Peyer's patch (tissue), 4 donors: Measurements from ENCODE around the gene EEF2K. TPM values are rescaled to one million over a fixed set of nuclear protein-coding genes. Genes with fewer than 3 reads are reported as not detected.

Experiments
- DNase-seq, 3 donors: peaks; one replicate each; pipeline ENCODE4 v3.0.0-alpha.2; 2017 to 2019
- H3K27ac ChIP-seq, 4 donors: fragments of 200-600 bp; sonication (generic); one replicate each; pipeline ENCODE4 v1.5.1; 2016 to 2019
- H3K27me3 ChIP-seq, 2 donors: fragments of 200-600 bp; sonication (generic); one replicate each; pipeline ENCODE4 v1.5.1; 2019
- H3K36me3 ChIP-seq, 3 donors: fragments of 200-600 bp; sonication (generic); one replicate each; pipeline ENCODE4 v1.5.1; 2016 to 2019
- H3K4me1 ChIP-seq, 4 donors: fragments of 200-600 bp; sonication (generic); one replicate each; pipeline ENCODE4 v1.5.1; 2016 to 2019
- H3K4me3 ChIP-seq, 4 donors: fragments of 200-600 bp; sonication (generic); 1 replicate in 3 of 4; 2 replicates in 1 of 4; pipeline ENCODE4 v1.5.1; 2016 to 2019; ENCODE audit warnings: mild to moderate bottlenecking in 1 of 4
- H3K9me3 ChIP-seq, 4 donors: fragments of 200-600 bp; sonication (generic); one replicate each; pipeline ENCODE4 v1.5.1; 2016 to 2019; ENCODE audit warnings: mild to moderate bottlenecking in 1 of 4
- CTCF ChIP-seq, 6 experiments: fragments of 450-650 bp in 4 of 6; fragments of 200-600 bp in 2 of 6; sonication (generic) in 1 of 6; IDR thresholded peaks; one replicate each; pipeline ENCODE4 v1.5.1; 2017 to 2019; ENCODE audit warnings: antibody characterized with exemption in 6 of 6, mild to moderate bottlenecking in 3 of 6, moderate library complexity in 1 of 6
- POLR2A ChIP-seq, 2 donors: fragments of 450-650 bp; IDR thresholded peaks; one replicate each; pipeline ENCODE4 v1.5.1; 2017; ENCODE audit warnings: antibody characterized with exemption in 2 of 2, mild to moderate bottlenecking in 2 of 2, moderate library complexity in 2 of 2
- total RNA-seq, 4 donors: library from RNA; depleted of rRNA; stranded (reverse); fragments of >200 nt; gene quantifications; one replicate each; pipeline ENCODE4 v1.1.0, GENCODE V29; 2016

The EEF2K gene
- 10 to 100 TPM; 26.9 to 46.4 (median 36.1) TPM for total RNA-seq

DNA sequence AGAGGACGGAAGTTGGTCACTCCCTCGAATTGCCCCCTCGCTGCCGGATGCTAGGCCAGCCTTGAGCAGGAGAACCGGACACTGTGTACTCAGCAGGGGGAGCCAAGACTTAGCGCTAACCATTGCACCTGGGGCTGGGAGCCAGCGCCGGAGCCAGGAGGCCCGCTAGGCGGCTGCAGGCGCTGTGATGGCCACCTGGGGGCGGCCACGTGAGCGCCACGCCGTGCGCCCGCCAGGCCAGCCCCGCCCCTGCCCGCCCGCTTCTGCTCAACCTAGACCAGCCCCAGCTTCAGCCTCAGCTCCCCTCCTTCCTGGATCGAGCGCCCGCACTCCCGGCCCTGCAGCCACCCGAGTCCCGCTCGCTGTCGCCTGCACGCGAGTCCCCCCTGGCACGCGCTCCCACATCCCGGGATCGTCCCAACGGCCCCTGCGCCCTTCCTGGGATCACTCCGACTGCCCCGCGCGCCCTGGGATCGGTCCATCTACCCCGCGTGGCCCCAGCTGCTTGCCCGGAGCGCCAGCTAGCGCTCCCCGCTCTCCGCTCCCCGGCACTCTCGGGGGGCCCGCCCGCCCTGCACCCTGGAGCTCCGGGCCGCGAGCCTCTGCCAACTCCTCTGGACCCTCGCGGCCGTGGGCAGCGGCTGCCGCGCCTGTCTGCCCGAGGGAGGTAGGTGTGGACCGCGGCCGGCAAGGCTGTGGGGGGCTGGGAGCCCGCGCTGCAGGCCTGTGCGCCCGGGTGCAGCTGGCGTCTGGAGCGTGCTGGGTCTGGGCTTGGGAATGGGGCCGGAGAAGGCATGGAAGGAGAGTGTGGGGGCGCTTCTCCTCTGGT lies at the start of gene EEF2K:
Gene EEF2K (plus strand): TSS at position 266 of the 829 bp plus-strand sequence. CDS start 19,452 bp downstream, outside the sequence.
- no peaks in the 10 kb centered on the region for H3K27me3 ChIP-seq
- peak; percentile 86 to 95 (median 95) for DNase-seq
- no peaks in the 10 kb centered on the region for H3K9me3 ChIP-seq
- no peaks in the 10 kb centered on the region for H3K36me3 ChIP-seq
- peak within 1 kb of the TSS; percentile 81 to 97 (median 86) for H3K4me3 ChIP-seq
- H3K4me1 ChIP-seq: peaks cover 0 to 27% (median 5%) of the 10 kb centered on the region in 4 donors
- TF ChIP-seq POLR2A (IDR thresholded peaks at IDR 0.05): peak in 1 of 2 donors; percentile 40
- peak; percentile 85 to 99 (median 93) for TF ChIP-seq CTCF (IDR thresholded peaks at IDR 0.05)
- peak within 1 kb of the TSS; percentile 72 to 93 (median 83) for H3K27ac ChIP-seq

DNA sequence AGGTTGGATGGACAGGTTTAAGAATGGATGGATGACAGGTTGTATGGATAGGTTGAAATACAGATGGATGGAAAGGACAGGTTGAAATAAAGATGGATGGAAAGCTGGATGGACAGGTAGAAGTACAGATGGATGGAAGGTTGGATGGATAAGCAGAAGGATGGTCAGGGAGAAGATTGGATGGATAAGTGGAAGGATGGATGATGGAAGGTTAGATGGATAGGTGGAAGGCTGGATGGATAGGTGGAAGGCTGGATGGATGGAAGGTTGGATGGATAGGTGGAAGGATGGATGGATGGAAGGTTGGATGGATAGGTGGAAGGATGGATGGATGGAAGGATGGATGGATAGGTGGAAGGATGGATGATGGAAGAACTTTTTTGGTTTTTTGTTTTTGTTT lies 44.7 kb upstream of the EEF2K start:
- DNase-seq: no peak
- TF ChIP-seq POLR2A (IDR thresholded peaks at IDR 0.05) (no peak), CTCF (IDR thresholded peaks at IDR 0.05) (no peak)
- H3K36me3 ChIP-seq: no peaks in the 10 kb centered on the region
- no peak overlapping the region for H3K4me3 ChIP-seq
- no peaks in the 10 kb centered on the region for H3K9me3 ChIP-seq
- H3K4me1 ChIP-seq: peaks cover 0 to 5% (median 0%) of the 10 kb centered on the region in 4 donors
- H3K27ac ChIP-seq: no peak overlapping the region
- no peaks in the 10 kb centered on the region for H3K27me3 ChIP-seq

DNA sequence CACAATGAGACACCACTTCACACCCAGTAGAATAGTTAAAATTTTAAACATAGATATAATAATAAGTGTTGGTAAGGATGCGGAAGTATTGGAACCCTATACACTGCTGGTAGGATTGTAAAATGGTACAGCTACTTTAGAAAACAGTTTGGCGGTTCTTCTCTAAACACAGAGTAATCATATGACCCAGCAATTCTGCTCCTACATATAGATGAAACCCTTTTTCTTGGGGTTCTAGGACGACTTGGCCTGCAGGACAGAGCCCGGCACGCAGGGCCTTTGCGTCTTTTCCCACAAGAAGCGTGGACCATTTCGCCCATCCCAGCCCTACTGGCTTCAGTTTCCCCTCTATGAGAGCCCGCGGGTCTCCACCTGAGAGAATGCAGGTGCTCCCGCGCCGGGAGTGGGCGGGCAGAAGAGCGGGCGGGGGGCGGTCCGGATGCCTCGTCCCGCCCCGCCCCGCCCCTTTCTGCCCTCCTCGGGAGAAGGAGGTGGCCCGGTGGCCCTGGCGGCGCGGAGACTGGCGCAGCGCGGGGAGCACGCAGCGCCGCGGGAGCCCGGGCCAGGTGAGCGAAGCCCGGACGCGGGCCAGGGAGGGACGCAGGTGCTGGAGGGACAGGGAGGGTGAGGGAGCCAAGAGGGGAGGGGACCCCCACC lies 44.0 kb upstream of the EEF2K start, which contains the start of gene SDR42E2:
Gene SDR42E2 (plus strand): TSS at position 508 of the 657 bp plus-strand sequence. CDS start 3,077 bp downstream, outside the sequence.
- no peaks in the 10 kb centered on the region for H3K27me3 ChIP-seq
- H3K9me3 ChIP-seq: no peaks in the 10 kb centered on the region
- H3K4me1 ChIP-seq: peaks cover 0 to 5% (median 0%) of the 10 kb centered on the region in 4 donors
- H3K27ac ChIP-seq: no peak within 1 kb of the TSS
- H3K36me3 ChIP-seq: no peaks in the 10 kb centered on the region
- peak within 1 kb of the TSS in 2 of 4 donors; percentile 26 to 32 for H3K4me3 ChIP-seq
- DNase-seq: peak in 1 of 3 donors; percentile 57
- TF ChIP-seq POLR2A (IDR thresholded peaks at IDR 0.05) (no peak), CTCF (IDR thresholded peaks at IDR 0.05) (no peak)

DNA sequence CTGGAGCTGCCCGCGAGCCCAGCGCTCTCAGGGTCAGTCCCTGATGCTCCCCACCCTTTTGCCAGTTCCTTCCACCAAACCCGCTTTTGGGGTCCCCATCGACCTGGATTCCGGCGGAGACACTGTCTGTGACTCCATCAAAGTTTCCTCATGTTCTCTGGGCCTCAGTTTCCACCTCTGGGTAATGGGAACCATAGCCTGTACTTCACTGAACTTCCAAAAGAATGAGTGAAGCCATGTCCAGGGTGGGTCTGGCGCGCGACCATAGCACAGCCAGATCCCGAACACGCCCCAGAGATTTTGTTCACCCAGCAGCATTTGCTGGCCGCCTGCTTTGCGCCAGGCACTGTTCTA lies 43.4 kb upstream of the EEF2K start:
- H3K27me3 ChIP-seq: no peaks in the 10 kb centered on the region
- H3K27ac ChIP-seq: no peak overlapping the region
- peak overlapping the region in 2 of 4 donors; percentile 26 to 32 for H3K4me3 ChIP-seq
- peaks cover 0 to 5% (median 0%) of the 10 kb centered on the region in 4 donors for H3K4me1 ChIP-seq
- H3K9me3 ChIP-seq: no peaks in the 10 kb centered on the region
- no peaks in the 10 kb centered on the region for H3K36me3 ChIP-seq
- TF ChIP-seq CTCF (IDR thresholded peaks at IDR 0.05) (no peak), POLR2A (IDR thresholded peaks at IDR 0.05) (no peak)
- DNase-seq: no peak

GRCh38 chr16:22163806-22164205 lies 42.3 kb upstream of the EEF2K start:
- H3K4me3 ChIP-seq: no peak overlapping the region
- no peaks in the 10 kb centered on the region for H3K27me3 ChIP-seq
- H3K9me3 ChIP-seq: no peaks in the 10 kb centered on the region
- DNase-seq: no peak
- TF ChIP-seq POLR2A (IDR thresholded peaks at IDR 0.05): no peak
- no peak for TF ChIP-seq CTCF (IDR thresholded peaks at IDR 0.05)
- no peaks in the 10 kb centered on the region for H3K36me3 ChIP-seq
- H3K27ac ChIP-seq: no peak overlapping the region
- H3K4me1 ChIP-seq: peaks cover 0 to 5% (median 0%) of the 10 kb centered on the region in 4 donors
